Measurements from ENCODE around the gene MRS2. TPM values are rescaled to one million over a fixed set of nuclear protein-coding genes. Genes with fewer than 3 reads are reported as not detected.

MRS2 gene
- total RNA-seq, 4 donors from 2014 or later: 3.8 to 31.9 (median 16.5) TPM

DNA sequence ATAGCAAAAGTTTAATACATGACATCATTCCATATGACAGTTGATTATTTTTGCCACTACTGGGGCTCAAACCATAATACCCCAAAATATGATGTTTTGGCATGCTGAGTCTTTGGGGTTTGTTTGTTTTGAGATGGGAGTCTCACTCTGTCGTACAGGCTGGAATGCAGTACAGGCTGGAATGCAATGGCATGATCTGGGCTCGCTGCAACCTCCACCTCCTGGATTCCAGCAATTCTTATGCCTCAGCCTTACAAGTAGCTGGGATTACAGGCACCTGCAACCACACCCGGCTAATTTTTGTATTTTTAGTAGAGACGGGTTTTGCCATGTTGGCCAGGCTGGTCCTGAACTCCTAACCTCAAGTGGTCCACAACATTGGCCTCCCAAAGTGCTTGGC, 1.3 kb upstream of the MRS2 start:
- H3K9me3 ChIP-seq: no peaks in the 10 kb centered on the region
- H3K36me3 ChIP-seq: no peaks in the 10 kb centered on the region
- H3K4me3 ChIP-seq: no peak overlapping the region
- no peaks in the 10 kb centered on the region for H3K27me3 ChIP-seq
- no peaks in the 10 kb centered on the region for H3K4me1 ChIP-seq
- no peak overlapping the region for H3K27ac ChIP-seq
- intact Hi-C loops (cut with DNase I; ENCODE audit: low total_unique reads): no loop called here
- DNase-seq: no peak
- no peak for TF ChIP-seq POLR2A (IDR thresholded peaks at IDR 0.05)
- TF ChIP-seq, protein P1, sequence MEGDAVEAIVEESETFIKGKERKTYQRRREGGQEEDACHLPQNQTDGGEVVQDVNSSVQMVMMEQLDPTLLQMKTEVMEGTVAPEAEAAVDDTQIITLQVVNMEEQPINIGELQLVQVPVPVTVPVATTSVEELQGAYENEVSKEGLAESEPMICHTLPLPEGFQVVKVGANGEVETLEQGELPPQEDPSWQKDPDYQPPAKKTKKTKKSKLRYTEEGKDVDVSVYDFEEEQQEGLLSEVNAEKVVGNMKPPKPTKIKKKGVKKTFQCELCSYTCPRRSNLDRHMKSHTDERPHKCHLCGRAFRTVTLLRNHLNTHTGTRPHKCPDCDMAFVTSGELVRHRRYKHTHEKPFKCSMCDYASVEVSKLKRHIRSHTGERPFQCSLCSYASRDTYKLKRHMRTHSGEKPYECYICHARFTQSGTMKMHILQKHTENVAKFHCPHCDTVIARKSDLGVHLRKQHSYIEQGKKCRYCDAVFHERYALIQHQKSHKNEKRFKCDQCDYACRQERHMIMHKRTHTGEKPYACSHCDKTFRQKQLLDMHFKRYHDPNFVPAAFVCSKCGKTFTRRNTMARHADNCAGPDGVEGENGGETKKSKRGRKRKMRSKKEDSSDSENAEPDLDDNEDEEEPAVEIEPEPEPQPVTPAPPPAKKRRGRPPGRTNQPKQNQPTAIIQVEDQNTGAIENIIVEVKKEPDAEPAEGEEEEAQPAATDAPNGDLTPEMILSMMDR (IDR thresholded peaks at IDR 0.05): no peak

DNA sequence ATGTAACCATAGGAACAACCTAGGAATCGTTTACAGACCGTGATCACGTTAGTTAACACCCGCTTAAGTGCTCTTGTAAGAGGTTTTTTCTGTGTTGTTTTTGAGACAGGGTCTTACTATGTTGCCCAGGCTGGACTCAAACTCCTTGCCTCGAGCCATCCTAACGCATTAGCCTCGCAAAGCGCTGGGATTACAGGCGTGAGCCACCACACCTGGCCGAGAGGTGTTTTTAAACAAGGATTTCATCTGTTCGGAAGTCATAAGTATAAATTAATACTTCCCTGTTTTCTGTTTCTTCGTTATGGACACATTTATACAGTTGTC, 727 bp downstream of the MRS2 start:
- H3K4me3 ChIP-seq: peak overlapping the region; percentile 76 to 89
- no peak for DNase-seq
- H3K27ac ChIP-seq: peak overlapping the region; percentile 77 to 79
- no peaks in the 10 kb centered on the region for H3K4me1 ChIP-seq
- H3K27me3 ChIP-seq: no peaks in the 10 kb centered on the region
- intact Hi-C loops (cut with DNase I; ENCODE audit: low total_unique reads): no loop called here
- TF ChIP-seq, protein P1 (IDR thresholded peaks at IDR 0.05): no peak
- no peaks in the 10 kb centered on the region for H3K9me3 ChIP-seq
- H3K36me3 ChIP-seq: no peaks in the 10 kb centered on the region

DNA sequence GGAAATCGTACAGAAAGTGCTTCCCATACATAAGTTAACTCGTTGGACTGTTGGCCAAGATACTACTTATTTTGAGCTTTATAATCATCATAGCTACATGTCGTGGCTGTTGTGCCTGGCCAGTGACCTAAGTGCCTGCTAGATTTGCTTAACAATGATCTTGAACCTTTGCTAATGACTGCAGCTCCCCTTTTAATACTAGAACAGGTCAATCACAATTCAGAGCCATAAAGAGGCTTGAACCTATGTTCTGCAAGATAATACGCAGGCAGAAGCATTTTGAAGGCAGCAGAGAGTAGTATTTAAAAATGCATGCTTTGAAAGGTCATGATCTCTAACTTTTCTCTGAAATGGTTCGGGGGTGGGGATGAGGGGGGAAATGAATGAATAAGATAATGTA, 2.5 kb downstream of the MRS2 start:
- Histone ChIP-seq H3K27me3 (no peaks in the 10 kb centered on the region), H3K36me3 (peaks cover 0 to 3% of the 10 kb centered on the region in 2 donors), H3K9me3 (no peaks in the 10 kb centered on the region), H3K27ac (no peak overlapping the region), H3K4me1 (no peaks in the 10 kb centered on the region), H3K4me3 (no peak overlapping the region)
- intact Hi-C loops (cut with DNase I; ENCODE audit: low total_unique reads): no loop called here
- no peak for DNase-seq
- TF ChIP-seq, protein P1 (IDR thresholded peaks at IDR 0.05): no peak
- no peak for TF ChIP-seq POLR2A (IDR thresholded peaks at IDR 0.05)

DNA sequence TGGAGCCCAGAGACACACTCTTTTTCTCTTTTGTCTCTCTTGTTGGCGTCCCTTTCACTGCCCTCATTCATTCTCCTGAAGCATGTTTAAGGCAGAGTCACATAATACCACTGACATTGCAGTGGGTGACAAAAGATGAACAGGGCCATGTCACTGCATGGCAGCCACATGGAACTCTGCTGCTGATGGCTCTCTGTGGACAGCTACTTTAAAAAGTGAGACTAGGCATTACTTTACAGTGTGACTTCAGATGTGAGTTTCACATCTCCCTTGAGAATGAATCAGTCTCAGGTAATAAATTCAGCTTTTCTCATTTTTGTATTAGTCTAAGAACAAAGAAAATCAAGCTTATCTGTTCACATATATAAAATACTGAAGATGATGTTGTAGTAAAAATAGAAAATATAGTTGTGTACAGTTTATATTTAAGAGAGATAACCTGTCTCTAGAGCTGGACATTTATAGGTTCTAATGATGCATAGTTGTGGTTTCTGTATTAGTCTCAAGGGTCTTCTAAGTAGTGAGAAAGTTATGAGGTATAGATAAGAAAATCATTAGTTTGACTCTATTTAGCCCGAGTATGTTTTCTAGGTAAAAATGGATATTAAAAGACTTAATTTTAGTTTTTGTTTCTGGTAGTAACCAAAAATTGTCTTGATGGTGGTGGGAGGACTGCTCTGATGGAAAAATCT, 6.1 kb downstream of the MRS2 start:
- H3K4me3 ChIP-seq: no peak overlapping the region
- intact Hi-C loops (cut with DNase I; ENCODE audit: low total_unique reads): no loop called here
- H3K27ac ChIP-seq: no peak overlapping the region
- TF ChIP-seq, protein P1 (IDR thresholded peaks at IDR 0.05): no peak
- no peak for TF ChIP-seq POLR2A (IDR thresholded peaks at IDR 0.05)
- no peaks in the 10 kb centered on the region for H3K4me1 ChIP-seq
- H3K27me3 ChIP-seq: no peaks in the 10 kb centered on the region
- peaks cover 0 to 3% of the 10 kb centered on the region in 2 donors for H3K36me3 ChIP-seq
- DNase-seq: no peak
- H3K9me3 ChIP-seq: no peaks in the 10 kb centered on the region

DNA sequence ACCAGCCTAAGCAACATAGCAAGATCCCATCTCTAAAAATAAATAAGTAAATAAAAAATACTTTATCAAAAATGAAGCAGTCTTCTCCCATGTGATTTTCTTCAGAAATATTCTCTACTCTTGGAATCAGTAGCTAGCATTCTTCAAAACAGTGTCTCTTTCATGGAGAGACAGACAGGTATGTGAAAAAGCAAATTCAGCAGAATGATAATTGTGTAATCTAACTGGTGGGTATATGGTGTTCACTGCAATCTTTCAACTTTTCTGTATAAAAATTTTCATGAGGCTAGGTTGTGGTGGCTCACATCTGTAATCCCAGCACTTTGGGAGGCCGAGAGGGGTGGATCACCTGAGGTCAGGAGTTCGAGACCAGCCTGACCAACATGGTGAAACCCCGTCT, 7.9 kb downstream of the MRS2 start:
- TF ChIP-seq POLR2A (IDR thresholded peaks at IDR 0.05): no peak
- TF ChIP-seq, protein P1 (IDR thresholded peaks at IDR 0.05): no peak
- no peak for DNase-seq

More for the DNA sequence above, 7.9 kb downstream of the MRS2 start:
- Histone ChIP-seq H3K4me3 (no peak overlapping the region), H3K9me3 (no peaks in the 10 kb centered on the region), H3K27me3 (no peaks in the 10 kb centered on the region), H3K36me3 (peaks cover 0 to 3% of the 10 kb centered on the region in 2 donors), H3K4me1 (no peaks in the 10 kb centered on the region), H3K27ac (no peak overlapping the region)
- intact Hi-C loops (cut with DNase I; ENCODE audit: low total_unique reads): no loop called here

All from uterus (tissue), 4 donors.